WTC11 (cell line): ENCODE results near the gene ZNF423. TPM values are rescaled to one million over a fixed set of nuclear protein-coding genes. Genes with fewer than 3 reads are reported as not detected.

Experiments
- ATAC-seq: fragments of 200-7000 bp; cut with Tn5 transposase; 2 replicates; pipeline ENCODE4 v1.10.0; 2021; ENCODE audit warnings: mild to moderate bottlenecking, moderate library complexity
- CTCF ChIA-PET: fragments of 300-600 bp; sonication (Branson Sonifier 250); formaldehyde crosslinking; loops from one replicate; lab custom pipeline; 2021; ENCODE audit warnings: antibody characterized with exemption; lab: Charles Lee
- POLR2A ChIA-PET: fragments of 350-600 bp; sonication (Branson Sonifier 250); formaldehyde crosslinking; loops from one replicate; lab custom pipeline; 2021; ENCODE audit warnings: antibody characterized with exemption; lab: Charles Lee
- DNase-seq: peaks from one replicate; pipeline ENCODE4 v3.0.0; 2021; ENCODE audit warnings: low spot score
- H3K27ac Mint-ChIP-seq: 2 replicates; pipeline ENCODE4 v1.8.0; 2021; ENCODE audit warnings: mixed read lengths
- H3K27me3 Mint-ChIP-seq: 2 replicates; pipeline ENCODE4 v1.8.0; 2021; ENCODE audit warnings: low read depth, mild to moderate bottlenecking, moderate library complexity, mixed read lengths
- H3K36me3 Mint-ChIP-seq: 2 replicates; pipeline ENCODE4 v1.8.0; 2021; ENCODE audit warnings: mixed read lengths
- H3K4me1 Mint-ChIP-seq: 2 replicates; pipeline ENCODE4 v1.8.0; 2022; ENCODE audit warnings: mixed read lengths
- H3K4me3 Mint-ChIP-seq: 2 replicates; pipeline ENCODE4 v1.8.0; 2021; ENCODE audit warnings: mild to moderate bottlenecking, moderate library complexity, mixed read lengths
- H3K9me3 Mint-ChIP-seq: 2 replicates; pipeline ENCODE4 v1.8.0; 2021; ENCODE audit warnings: mixed read lengths
- ETV6 ChIP-seq: sonication (generic); formaldehyde crosslinking; IDR thresholded peaks from 2 replicates; pipeline ENCODE4 v1.8.1; 2022; ENCODE audit warnings: mild to moderate bottlenecking, missing genetic modification reagents
- FOXK1 ChIP-seq: sonication (generic); formaldehyde crosslinking; IDR thresholded peaks from 2 replicates; pipeline ENCODE4 v1.8.0; 2022; ENCODE audit warnings: mild to moderate bottlenecking, moderate library complexity, missing genetic modification reagents
- GRHL2 ChIP-seq: fragments of 250-450 bp; sonication (Bioruptor Pico); IDR thresholded peaks from 2 replicates; pipeline ENCODE4 v1.8.0; 2022; ENCODE audit warnings: mild to moderate bottlenecking, moderate library complexity; ENCODE audit not compliant: insufficient replicate concordance, severe bottlenecking
- MYBL2 ChIP-seq: sonication (generic); formaldehyde crosslinking; IDR thresholded peaks from 2 replicates; pipeline ENCODE4 v1.8.1; 2023; ENCODE audit warnings: mild to moderate bottlenecking, moderate library complexity, missing genetic modification reagents
- NFE2L1 ChIP-seq: sonication (generic); formaldehyde crosslinking; IDR thresholded peaks from 2 replicates; pipeline ENCODE4 v1.8.1; 2023; ENCODE audit warnings: missing genetic modification reagents
- OVOL2 ChIP-seq: fragments of 250-450 bp; sonication (Bioruptor Pico); IDR thresholded peaks from 2 replicates; pipeline ENCODE4 v1.9.0; 2021; ENCODE audit warnings: mild to moderate bottlenecking, borderline replicate concordance
- TCF7 ChIP-seq: sonication (generic); formaldehyde crosslinking; IDR thresholded peaks from 2 replicates; pipeline ENCODE4 v1.8.0; 2022; ENCODE audit warnings: mild to moderate bottlenecking, low read depth, missing genetic modification reagents, moderate library complexity
- TEAD1 ChIP-seq: sonication (generic); formaldehyde crosslinking; IDR thresholded peaks from 2 replicates; pipeline ENCODE4 v1.8.0; 2022; ENCODE audit warnings: mild to moderate bottlenecking, missing genetic modification reagents
- TP53 ChIP-seq: sonication (generic); formaldehyde crosslinking; IDR thresholded peaks from 2 replicates; pipeline ENCODE4 v1.8.1; 2023; ENCODE audit warnings: mild to moderate bottlenecking, missing genetic modification reagents
- ZBTB21 ChIP-seq: sonication (generic); formaldehyde crosslinking; IDR thresholded peaks from 2 replicates; pipeline ENCODE4 v1.8.1; 2023; ENCODE audit warnings: mild to moderate bottlenecking, missing genetic modification reagents, borderline replicate concordance
- ZNF138 ChIP-seq: sonication (generic); formaldehyde crosslinking; conservative IDR thresholded peaks from 2 replicates; pipeline ENCODE4 v1.8.1; 2022; ENCODE audit warnings: mild to moderate bottlenecking, moderate library complexity, missing genetic modification reagents
- ZNF396 ChIP-seq: fragments of 250-450 bp; sonication (Bioruptor Pico); IDR thresholded peaks from 2 replicates; pipeline ENCODE4 v1.8.0; 2021; ENCODE audit warnings: mild to moderate bottlenecking, moderate library complexity, borderline replicate concordance
- ZNF423 ChIP-seq: fragments of 250-450 bp; sonication (Bioruptor Pico); IDR thresholded peaks from 2 replicates; pipeline ENCODE4 v2.1.2; 2022; ENCODE audit warnings: mild to moderate bottlenecking, moderate library complexity
- total RNA-seq: library from RNA; stranded (reverse); gene quantifications from 3 replicates; pipeline ENCODE4 v1.2.3, GENCODE V29; 2021
- TF ChIP-seq, protein P1 (sequence below): fragments of 250-450 bp; sonication (Bioruptor Pico); conservative IDR thresholded peaks from 2 replicates; pipeline ENCODE4 v1.9.0; 2021; ENCODE audit warnings: mild to moderate bottlenecking
- TF ChIP-seq, protein P2 (sequence below): fragments of 250-450 bp; sonication (Bioruptor Pico); IDR thresholded peaks from 2 replicates; pipeline ENCODE4 v2.1.2; 2022; ENCODE audit warnings: mild to moderate bottlenecking, moderate library complexity
- TF ChIP-seq, protein P3 (sequence below): sonication (generic); formaldehyde crosslinking; IDR thresholded peaks from 2 replicates; pipeline ENCODE4 v1.8.1; 2023; ENCODE audit warnings: mild to moderate bottlenecking, missing genetic modification reagents
- TF ChIP-seq, protein P4 (sequence below): sonication (generic); formaldehyde crosslinking; IDR thresholded peaks from 2 replicates; pipeline ENCODE4 v1.8.0; 2022; ENCODE audit warnings: mild to moderate bottlenecking, missing genetic modification reagents
- TF ChIP-seq, protein P5 (sequence below): sonication (generic); formaldehyde crosslinking; IDR thresholded peaks from 2 replicates; pipeline ENCODE4 v1.8.1; 2022; ENCODE audit warnings: mild to moderate bottlenecking, moderate library complexity, missing genetic modification reagents
- TF ChIP-seq, protein P6 (sequence below): sonication (generic); formaldehyde crosslinking; IDR thresholded peaks from 2 replicates; pipeline ENCODE4 v1.8.0; 2023; ENCODE audit warnings: missing genetic modification reagents, mild to moderate bottlenecking, borderline replicate concordance
- TF ChIP-seq, protein P7 (sequence below): fragments of 250-450 bp; sonication (Bioruptor Pico); IDR thresholded peaks from 2 replicates; pipeline ENCODE4 v1.9.0; 2021; ENCODE audit warnings: mild to moderate bottlenecking

ZNF423 gene
- total RNA-seq, 1 experiment from 2014 or later = 38.8 TPM

DNA sequence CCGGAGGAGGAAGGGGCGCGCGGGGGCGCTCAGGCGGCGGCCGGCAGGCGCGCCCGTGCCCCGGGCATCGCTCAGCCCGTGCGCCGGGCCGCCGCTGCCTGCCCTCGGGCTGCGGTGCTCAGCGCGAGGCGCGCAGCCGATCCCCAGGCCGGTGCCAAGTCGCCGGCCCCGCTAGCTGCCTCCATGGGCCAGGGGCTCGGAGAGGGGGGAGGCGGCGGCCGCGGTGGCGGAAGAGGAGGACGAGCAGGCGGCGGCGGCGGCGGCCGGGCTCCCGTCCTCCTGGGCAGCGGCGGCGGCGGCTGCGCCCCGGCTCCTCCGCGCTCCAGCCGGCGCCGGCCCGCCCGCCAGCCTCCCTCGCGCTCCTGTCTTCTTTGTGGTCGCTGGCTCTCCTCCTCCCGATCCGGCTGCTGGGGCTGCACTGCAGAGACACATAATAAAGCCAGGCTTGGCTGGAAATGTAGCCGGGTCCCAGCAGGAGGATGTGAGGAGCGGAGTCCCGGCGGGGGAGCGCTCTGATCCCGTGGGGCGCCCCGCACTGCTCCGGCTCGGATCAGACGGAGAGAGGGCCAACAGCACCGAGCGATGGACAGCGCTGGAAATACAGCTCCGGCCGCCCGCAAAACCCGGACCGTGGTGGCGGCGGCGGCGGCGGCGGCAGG lies 889 bp upstream of the ZNF423 start:
- peak; percentile 44 for ATAC-seq
- Mint-ChIP-seq H3K27me3 (peaks cover 28% of the 10 kb centered on the region), H3K4me3 (peak overlapping the region; percentile 85), H3K9me3 (no peaks in the 10 kb centered on the region), H3K27ac (peak overlapping the region; percentile 84; the same call in 1 of the 2 replicates), H3K4me1 (peaks cover 32% of the 10 kb centered on the region), H3K36me3 (no peaks in the 10 kb centered on the region)
- CTCF ChIA-PET = interaction anchor here (0.6 to 12.1 kb wide), 61 partner anchors 10 to 449 kb away, joined by 3 to 199 read pairs (median 5); partner anchors contain the start of gene CNEP1R1
- peak; percentile 80 for DNase-seq
- POLR2A ChIA-PET = no interaction called here
- no peak for TF ChIP-seq MYBL2
- TF ChIP-seq, protein P1, sequence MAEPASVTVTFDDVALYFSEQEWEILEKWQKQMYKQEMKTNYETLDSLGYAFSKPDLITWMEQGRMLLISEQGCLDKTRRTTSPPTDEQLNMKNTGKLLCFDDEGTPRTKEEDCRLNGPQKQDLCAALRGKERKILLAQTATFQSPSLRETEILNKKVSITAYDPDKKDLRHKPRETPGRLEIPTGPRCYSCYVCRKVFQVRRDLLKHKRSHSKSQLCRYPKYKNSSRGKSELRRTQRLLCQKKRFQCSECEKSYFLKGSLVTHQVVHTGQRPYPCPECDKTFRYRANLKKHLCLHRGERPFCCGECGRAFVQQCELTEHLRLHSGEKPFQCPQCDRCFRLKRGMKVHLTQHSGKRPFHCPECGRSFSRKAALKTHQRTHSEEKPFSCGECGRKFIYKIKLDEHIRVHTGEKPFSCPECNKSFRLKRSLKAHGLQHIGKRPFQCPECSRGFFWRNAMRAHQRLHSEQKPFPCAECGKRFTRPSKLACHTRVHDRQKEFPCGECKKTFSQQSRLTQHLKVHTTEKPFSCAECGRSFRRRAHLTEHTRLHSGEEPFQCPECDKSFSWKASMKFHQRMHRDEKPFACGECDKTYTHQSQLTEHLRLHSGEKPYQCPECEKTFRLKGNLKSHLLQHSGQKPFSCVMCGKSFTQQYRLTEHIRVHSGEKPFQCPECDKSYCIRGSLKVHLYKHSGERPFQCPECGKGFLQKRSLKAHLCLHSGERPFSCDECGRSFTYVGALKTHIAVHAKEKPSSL = no peak
- 0 out of 2 replicates have a peak, but pooled peaks have one; percentile 13 for TF ChIP-seq NFE2L1 (CRISPR knock-in tag)
- no peak for TF ChIP-seq OVOL2 (CRISPR knock-in tag)
- peak; percentile 89 for TF ChIP-seq ZNF423 (CRISPR knock-in tag)
- TF ChIP-seq FOXK1 (CRISPR knock-in tag) = 0 out of 2 replicates have a peak, but pooled peaks have one; percentile 21
- TF ChIP-seq, protein P2, sequence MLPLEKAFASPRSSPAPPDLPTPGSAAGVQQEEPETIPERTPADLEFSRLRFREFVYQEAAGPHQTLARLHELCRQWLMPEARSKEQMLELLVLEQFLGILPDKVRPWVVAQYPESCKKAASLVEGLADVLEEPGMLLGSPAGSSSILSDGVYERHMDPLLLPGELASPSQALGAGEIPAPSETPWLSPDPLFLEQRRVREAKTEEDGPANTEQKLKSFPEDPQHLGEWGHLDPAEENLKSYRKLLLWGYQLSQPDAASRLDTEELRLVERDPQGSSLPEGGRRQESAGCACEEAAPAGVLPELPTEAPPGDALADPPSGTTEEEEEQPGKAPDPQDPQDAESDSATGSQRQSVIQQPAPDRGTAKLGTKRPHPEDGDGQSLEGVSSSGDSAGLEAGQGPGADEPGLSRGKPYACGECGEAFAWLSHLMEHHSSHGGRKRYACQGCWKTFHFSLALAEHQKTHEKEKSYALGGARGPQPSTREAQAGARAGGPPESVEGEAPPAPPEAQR (CRISPR knock-in tag) = no peak
- TF ChIP-seq, protein P3, sequence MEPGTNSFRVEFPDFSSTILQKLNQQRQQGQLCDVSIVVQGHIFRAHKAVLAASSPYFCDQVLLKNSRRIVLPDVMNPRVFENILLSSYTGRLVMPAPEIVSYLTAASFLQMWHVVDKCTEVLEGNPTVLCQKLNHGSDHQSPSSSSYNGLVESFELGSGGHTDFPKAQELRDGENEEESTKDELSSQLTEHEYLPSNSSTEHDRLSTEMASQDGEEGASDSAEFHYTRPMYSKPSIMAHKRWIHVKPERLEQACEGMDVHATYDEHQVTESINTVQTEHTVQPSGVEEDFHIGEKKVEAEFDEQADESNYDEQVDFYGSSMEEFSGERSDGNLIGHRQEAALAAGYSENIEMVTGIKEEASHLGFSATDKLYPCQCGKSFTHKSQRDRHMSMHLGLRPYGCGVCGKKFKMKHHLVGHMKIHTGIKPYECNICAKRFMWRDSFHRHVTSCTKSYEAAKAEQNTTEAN (CRISPR knock-in tag) = no peak
- no peak for TF ChIP-seq TEAD1 (CRISPR knock-in tag)
- no peak for TF ChIP-seq TCF7 (CRISPR knock-in tag)
- TF ChIP-seq ZBTB21 (CRISPR knock-in tag) = no peak
- peak; percentile 49; the same call in 1 of the 2 replicates for TF ChIP-seq TP53 (CRISPR knock-in tag)
- no peak for TF ChIP-seq ZNF138 (CRISPR knock-in tag)
- TF ChIP-seq, protein P4, sequence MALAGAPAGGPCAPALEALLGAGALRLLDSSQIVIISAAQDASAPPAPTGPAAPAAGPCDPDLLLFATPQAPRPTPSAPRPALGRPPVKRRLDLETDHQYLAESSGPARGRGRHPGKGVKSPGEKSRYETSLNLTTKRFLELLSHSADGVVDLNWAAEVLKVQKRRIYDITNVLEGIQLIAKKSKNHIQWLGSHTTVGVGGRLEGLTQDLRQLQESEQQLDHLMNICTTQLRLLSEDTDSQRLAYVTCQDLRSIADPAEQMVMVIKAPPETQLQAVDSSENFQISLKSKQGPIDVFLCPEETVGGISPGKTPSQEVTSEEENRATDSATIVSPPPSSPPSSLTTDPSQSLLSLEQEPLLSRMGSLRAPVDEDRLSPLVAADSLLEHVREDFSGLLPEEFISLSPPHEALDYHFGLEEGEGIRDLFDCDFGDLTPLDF (CRISPR knock-in tag) = no peak
- TF ChIP-seq, protein P5, sequence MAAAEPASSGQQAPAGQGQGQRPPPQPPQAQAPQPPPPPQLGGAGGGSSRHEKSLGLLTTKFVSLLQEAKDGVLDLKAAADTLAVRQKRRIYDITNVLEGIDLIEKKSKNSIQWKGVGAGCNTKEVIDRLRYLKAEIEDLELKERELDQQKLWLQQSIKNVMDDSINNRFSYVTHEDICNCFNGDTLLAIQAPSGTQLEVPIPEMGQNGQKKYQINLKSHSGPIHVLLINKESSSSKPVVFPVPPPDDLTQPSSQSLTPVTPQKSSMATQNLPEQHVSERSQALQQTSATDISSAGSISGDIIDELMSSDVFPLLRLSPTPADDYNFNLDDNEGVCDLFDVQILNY = no peak
- no peak for TF ChIP-seq ZNF396 (CRISPR knock-in tag)
- peak; percentile 44; the same call in 1 of the 2 replicates for TF ChIP-seq ETV6 (CRISPR knock-in tag)
- TF ChIP-seq, protein P6, sequence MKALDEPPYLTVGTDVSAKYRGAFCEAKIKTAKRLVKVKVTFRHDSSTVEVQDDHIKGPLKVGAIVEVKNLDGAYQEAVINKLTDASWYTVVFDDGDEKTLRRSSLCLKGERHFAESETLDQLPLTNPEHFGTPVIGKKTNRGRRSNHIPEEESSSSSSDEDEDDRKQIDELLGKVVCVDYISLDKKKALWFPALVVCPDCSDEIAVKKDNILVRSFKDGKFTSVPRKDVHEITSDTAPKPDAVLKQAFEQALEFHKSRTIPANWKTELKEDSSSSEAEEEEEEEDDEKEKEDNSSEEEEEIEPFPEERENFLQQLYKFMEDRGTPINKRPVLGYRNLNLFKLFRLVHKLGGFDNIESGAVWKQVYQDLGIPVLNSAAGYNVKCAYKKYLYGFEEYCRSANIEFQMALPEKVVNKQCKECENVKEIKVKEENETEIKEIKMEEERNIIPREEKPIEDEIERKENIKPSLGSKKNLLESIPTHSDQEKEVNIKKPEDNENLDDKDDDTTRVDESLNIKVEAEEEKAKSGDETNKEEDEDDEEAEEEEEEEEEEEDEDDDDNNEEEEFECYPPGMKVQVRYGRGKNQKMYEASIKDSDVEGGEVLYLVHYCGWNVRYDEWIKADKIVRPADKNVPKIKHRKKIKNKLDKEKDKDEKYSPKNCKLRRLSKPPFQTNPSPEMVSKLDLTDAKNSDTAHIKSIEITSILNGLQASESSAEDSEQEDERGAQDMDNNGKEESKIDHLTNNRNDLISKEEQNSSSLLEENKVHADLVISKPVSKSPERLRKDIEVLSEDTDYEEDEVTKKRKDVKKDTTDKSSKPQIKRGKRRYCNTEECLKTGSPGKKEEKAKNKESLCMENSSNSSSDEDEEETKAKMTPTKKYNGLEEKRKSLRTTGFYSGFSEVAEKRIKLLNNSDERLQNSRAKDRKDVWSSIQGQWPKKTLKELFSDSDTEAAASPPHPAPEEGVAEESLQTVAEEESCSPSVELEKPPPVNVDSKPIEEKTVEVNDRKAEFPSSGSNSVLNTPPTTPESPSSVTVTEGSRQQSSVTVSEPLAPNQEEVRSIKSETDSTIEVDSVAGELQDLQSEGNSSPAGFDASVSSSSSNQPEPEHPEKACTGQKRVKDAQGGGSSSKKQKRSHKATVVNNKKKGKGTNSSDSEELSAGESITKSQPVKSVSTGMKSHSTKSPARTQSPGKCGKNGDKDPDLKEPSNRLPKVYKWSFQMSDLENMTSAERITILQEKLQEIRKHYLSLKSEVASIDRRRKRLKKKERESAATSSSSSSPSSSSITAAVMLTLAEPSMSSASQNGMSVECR (CRISPR knock-in tag) = peak; percentile 32; the same call in 1 of the 2 replicates
- TF ChIP-seq, protein P7, sequence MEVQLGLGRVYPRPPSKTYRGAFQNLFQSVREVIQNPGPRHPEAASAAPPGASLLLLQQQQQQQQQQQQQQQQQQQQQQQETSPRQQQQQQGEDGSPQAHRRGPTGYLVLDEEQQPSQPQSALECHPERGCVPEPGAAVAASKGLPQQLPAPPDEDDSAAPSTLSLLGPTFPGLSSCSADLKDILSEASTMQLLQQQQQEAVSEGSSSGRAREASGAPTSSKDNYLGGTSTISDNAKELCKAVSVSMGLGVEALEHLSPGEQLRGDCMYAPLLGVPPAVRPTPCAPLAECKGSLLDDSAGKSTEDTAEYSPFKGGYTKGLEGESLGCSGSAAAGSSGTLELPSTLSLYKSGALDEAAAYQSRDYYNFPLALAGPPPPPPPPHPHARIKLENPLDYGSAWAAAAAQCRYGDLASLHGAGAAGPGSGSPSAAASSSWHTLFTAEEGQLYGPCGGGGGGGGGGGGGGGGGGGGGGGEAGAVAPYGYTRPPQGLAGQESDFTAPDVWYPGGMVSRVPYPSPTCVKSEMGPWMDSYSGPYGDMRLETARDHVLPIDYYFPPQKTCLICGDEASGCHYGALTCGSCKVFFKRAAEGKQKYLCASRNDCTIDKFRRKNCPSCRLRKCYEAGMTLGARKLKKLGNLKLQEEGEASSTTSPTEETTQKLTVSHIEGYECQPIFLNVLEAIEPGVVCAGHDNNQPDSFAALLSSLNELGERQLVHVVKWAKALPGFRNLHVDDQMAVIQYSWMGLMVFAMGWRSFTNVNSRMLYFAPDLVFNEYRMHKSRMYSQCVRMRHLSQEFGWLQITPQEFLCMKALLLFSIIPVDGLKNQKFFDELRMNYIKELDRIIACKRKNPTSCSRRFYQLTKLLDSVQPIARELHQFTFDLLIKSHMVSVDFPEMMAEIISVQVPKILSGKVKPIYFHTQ (CRISPR knock-in tag) = no peak
- no peak for TF ChIP-seq GRHL2 (CRISPR knock-in tag)
